Activated CD4-positive, alpha-beta memory T cell treated with anti-CD3 and anti-CD28 coated beads, Interleukin-2, amount 10 ng/mL, durations not matched to agents 7 days and 5 days (primary cell): ENCODE results near the gene SPA17. TPM values are rescaled to one million over a fixed set of nuclear protein-coding genes. Genes with fewer than 3 reads are reported as not detected.

Experiments used
- CTCF ChIA-PET: fragments of 350-600 bp; sonication (Branson Sonifier 250); formaldehyde crosslinking; loops from one replicate; lab custom pipeline; 2021; ENCODE audit warnings: antibody characterized with exemption, inconsistent platforms; lab: Charles Lee
- POLR2A ChIA-PET: fragments of 350-600 bp; sonication (Branson Sonifier 250); formaldehyde crosslinking; loops from one replicate; lab custom pipeline; 2021; ENCODE audit warnings: antibody characterized with exemption; lab: Charles Lee
- DNase-seq: peaks from one replicate; pipeline ENCODE4 v3.0.0-alpha.2; 2020
- H3K27ac Mint-ChIP-seq: one replicate; pipeline ENCODE4 v1.8.0; 2021; ENCODE audit warnings: mild to moderate bottlenecking, mixed read lengths
- H3K27me3 Mint-ChIP-seq: one replicate; pipeline ENCODE4 v1.8.0; 2021; ENCODE audit warnings: mixed read lengths
- H3K36me3 Mint-ChIP-seq: one replicate; pipeline ENCODE4 v1.8.0; 2021; ENCODE audit warnings: low read depth, mixed read lengths
- H3K4me1 Mint-ChIP-seq: one replicate; pipeline ENCODE4 v1.8.0; 2021; ENCODE audit warnings: mixed read lengths
- H3K4me3 Mint-ChIP-seq: one replicate; pipeline ENCODE4 v1.8.0; 2021; ENCODE audit warnings: mild to moderate bottlenecking, mixed read lengths
- H3K9me3 Mint-ChIP-seq: one replicate; pipeline ENCODE4 v1.8.0; 2021; ENCODE audit warnings: mixed read lengths
- total RNA-seq, 2 experiments: library from RNA; stranded (reverse); gene quantifications; one replicate each; pipeline ENCODE4 v1.2.3, GENCODE V29; 2021

Gene SPA17
- total RNA-seq, 2 experiments from 2014 or later, result 3.4 to 3.8 TPM

DNA sequence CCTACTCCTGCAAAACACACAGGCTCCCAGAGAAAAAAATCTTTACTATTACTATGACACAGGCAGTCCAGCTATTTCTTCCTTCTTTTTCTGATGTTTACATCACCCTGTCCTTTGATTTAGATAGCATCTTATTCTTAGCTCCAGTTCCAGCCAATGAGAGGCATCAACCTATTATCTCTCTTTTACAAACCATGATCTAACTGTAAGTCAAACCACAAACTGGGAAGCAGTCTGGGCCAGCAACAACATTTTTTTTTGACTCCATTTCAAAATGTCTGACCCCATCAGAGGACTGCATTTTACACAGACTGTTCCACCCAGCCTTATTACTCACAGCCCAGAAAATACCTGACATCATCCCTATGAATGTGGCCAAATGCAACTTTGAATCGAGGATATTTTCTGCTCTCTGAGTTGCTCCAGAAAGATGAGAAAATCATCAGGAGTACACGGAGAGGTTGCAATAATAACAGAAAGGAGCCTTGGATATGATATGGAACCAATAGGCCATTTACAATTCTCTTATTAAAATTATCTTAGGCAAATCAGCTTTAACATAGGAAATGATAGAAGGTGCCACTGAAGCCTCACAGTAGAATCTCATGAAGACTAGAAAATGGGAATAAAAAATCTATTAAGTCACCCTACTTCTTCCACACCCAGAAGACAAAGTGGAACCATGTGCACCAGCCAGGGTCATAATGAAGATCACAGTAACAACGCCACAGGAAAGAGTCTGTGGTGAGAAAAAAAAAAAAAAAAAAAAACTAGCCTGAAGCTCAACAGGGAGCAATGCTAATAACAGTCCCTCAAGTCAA lies 29.9 kb upstream of the SPA17 start:
- DNase-seq, result no peak
- H3K4me3 Mint-ChIP-seq, result no peak overlapping the region
- H3K36me3 Mint-ChIP-seq, result no peaks in the 10 kb centered on the region
- CTCF ChIA-PET, result interaction anchor here (0.6 to 5.2 kb wide), 15 partner anchors 13 to 233 kb away, joined by 3 to 30 read pairs (median 4); partner anchors contain the start of gene ESAM
- H3K4me1 Mint-ChIP-seq, result no peaks in the 10 kb centered on the region
- no peaks in the 10 kb centered on the region for H3K27me3 Mint-ChIP-seq
- H3K27ac Mint-ChIP-seq, result no peak overlapping the region
- H3K9me3 Mint-ChIP-seq, result no peaks in the 10 kb centered on the region
- POLR2A ChIA-PET, result interaction anchor here (2.1 kb wide), 1 partner anchor 21 kb away, joined by 5 read pairs; the partner anchor contains the start of gene TBRG1

- ChIA-PET POLR2A (no interaction called here), CTCF (interaction anchor here (0.6 to 5.2 kb wide), 13 partner anchors 12 to 193 kb away, joined by 3 to 30 read pairs (median 4); partner anchors contain the start of genes ESAM and TBRG1)
- Mint-ChIP-seq H3K36me3 (no peaks in the 10 kb centered on the region), H3K4me1 (no peaks in the 10 kb centered on the region), H3K4me3 (no peak overlapping the region), H3K27ac (no peak overlapping the region), H3K27me3 (no peaks in the 10 kb centered on the region), H3K9me3 (no peaks in the 10 kb centered on the region)
- DNase-seq, result peak; percentile 22
Observed at GRCh38 chr11:124644426-124645280, 29.1 kb upstream of the SPA17 start.

GRCh38 chr11:124646148-124646547 lies 27.6 kb upstream of the SPA17 start:
- CTCF ChIA-PET, result interaction anchor here (1.0 kb wide), 1 partner anchor 23 kb away, joined by 3 read pairs; no protein-coding TSS in a partner anchor
- Mint-ChIP-seq H3K9me3 (no peaks in the 10 kb centered on the region), H3K27me3 (no peaks in the 10 kb centered on the region), H3K27ac (no peak overlapping the region), H3K36me3 (no peaks in the 10 kb centered on the region), H3K4me1 (no peaks in the 10 kb centered on the region), H3K4me3 (no peak overlapping the region)
- no peak for DNase-seq
- POLR2A ChIA-PET, result no interaction called here

GRCh38 chr11:124648610-124649009 lies 25.1 kb upstream of the SPA17 start:
- no peaks in the 10 kb centered on the region for H3K36me3 Mint-ChIP-seq
- POLR2A ChIA-PET, result no interaction called here
- CTCF ChIA-PET, result interaction anchor here (1.1 kb wide), 1 partner anchor 228 kb away, joined by 3 read pairs; no protein-coding TSS in a partner anchor
- H3K4me3 Mint-ChIP-seq, result no peak overlapping the region
- no peaks in the 10 kb centered on the region for H3K4me1 Mint-ChIP-seq
- H3K9me3 Mint-ChIP-seq, result no peaks in the 10 kb centered on the region
- no peak overlapping the region for H3K27ac Mint-ChIP-seq
- H3K27me3 Mint-ChIP-seq, result no peaks in the 10 kb centered on the region
- no peak for DNase-seq

GRCh38 chr11:124656774-124657630 lies 16.7 kb upstream of the SPA17 start:
- Mint-ChIP-seq H3K27ac (no peak overlapping the region), H3K4me3 (no peak overlapping the region), H3K9me3 (no peaks in the 10 kb centered on the region), H3K4me1 (no peaks in the 10 kb centered on the region), H3K27me3 (no peaks in the 10 kb centered on the region), H3K36me3 (no peaks in the 10 kb centered on the region)
- CTCF ChIA-PET, result interaction anchor here (1.1 kb wide), 1 partner anchor 13 kb away, joined by 3 read pairs; no protein-coding TSS in a partner anchor
- POLR2A ChIA-PET, result no interaction called here
- DNase-seq, result no peak

DNA sequence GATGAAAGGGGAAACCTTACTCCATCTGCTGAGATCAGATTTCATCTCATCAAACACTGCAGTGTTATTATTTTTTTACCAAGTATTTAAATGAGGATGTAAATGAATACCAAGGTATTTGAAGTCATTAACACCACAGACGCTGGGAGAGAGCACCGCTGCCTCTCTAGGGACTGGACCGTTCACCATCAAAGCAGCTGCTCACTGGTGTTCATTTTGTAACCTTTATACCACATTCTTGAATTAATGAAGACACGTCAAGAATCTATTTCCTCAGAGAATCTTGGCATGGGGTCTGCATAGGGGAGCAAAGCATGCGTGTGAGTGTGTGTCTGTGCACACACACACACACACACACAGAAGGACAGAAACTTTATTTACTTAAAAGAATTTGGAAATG lies 15.8 kb upstream of the SPA17 start:
- CTCF ChIA-PET, result no interaction called here

DNA sequence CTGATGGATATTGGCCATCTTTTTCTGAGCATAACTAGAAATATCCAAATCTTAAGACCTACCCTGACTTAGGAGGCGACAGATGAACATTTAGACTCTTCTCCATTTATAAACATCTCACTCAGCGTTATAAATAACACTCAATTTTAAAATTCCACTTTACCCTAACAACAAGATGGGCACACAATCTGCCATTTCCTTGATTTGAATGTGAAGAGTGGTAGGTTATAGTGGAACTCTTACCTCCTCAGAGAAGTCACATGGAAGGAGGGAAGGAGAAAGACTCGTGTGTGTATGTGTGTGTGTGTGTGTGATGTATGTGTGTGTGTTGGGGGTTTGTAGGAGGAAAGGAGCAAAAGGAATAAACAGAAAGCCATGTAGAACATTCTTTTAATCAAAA lies 15.2 kb upstream of the SPA17 start:
- no peak for DNase-seq
- Mint-ChIP-seq H3K4me1 (no peaks in the 10 kb centered on the region), H3K4me3 (no peak overlapping the region), H3K36me3 (no peaks in the 10 kb centered on the region), H3K27me3 (no peaks in the 10 kb centered on the region), H3K27ac (no peak overlapping the region), H3K9me3 (no peaks in the 10 kb centered on the region)
- POLR2A ChIA-PET, result no interaction called here
- CTCF ChIA-PET, result no interaction called here

More for the DNA sequence above, 15.8 kb upstream of the SPA17 start:
- Mint-ChIP-seq H3K36me3 (no peaks in the 10 kb centered on the region), H3K27me3 (no peaks in the 10 kb centered on the region), H3K4me3 (no peak overlapping the region), H3K27ac (no peak overlapping the region), H3K4me1 (no peaks in the 10 kb centered on the region), H3K9me3 (no peaks in the 10 kb centered on the region)
- DNase-seq, result no peak
- POLR2A ChIA-PET, result no interaction called here

- Mint-ChIP-seq H3K4me3 (no peak overlapping the region), H3K27ac (no peak overlapping the region), H3K9me3 (no peaks in the 10 kb centered on the region), H3K4me1 (no peaks in the 10 kb centered on the region), H3K27me3 (no peaks in the 10 kb centered on the region), H3K36me3 (no peaks in the 10 kb centered on the region)
- POLR2A ChIA-PET, result no interaction called here
- DNase-seq, result no peak
- CTCF ChIA-PET, result no interaction called here
Observed at GRCh38 chr11:124658986-124659385, 14.7 kb upstream of the SPA17 start.

DNA sequence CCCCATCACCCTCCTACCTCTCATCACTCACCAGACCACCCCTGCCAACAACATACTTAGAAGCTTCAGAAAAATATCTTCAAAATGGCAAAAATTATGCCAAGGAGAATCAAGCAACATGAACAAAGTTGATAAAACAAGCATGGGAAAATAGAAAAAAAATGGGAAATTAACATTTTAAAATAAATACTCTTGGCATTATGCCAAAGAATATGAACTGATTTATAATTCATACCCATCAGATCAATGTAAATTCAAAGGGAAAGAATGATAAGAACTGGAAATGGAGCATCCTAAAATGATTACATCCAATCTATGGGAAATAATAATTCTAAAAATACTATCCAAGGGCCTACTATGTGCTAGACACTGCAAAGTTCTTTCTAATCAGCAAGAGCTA lies 12.2 kb upstream of the SPA17 start:
- H3K4me1 Mint-ChIP-seq, result no peaks in the 10 kb centered on the region
- H3K36me3 Mint-ChIP-seq, result no peaks in the 10 kb centered on the region
- H3K9me3 Mint-ChIP-seq, result no peaks in the 10 kb centered on the region
- DNase-seq, result no peak
- H3K27ac Mint-ChIP-seq, result no peak overlapping the region
- H3K27me3 Mint-ChIP-seq, result no peaks in the 10 kb centered on the region
- no peak overlapping the region for H3K4me3 Mint-ChIP-seq
- POLR2A ChIA-PET, result no interaction called here
- CTCF ChIA-PET, result interaction anchor here (1.1 to 1.5 kb wide), 2 partner anchors 175 to 215 kb away, joined by 3 to 5 read pairs; no protein-coding TSS in a partner anchor

DNA sequence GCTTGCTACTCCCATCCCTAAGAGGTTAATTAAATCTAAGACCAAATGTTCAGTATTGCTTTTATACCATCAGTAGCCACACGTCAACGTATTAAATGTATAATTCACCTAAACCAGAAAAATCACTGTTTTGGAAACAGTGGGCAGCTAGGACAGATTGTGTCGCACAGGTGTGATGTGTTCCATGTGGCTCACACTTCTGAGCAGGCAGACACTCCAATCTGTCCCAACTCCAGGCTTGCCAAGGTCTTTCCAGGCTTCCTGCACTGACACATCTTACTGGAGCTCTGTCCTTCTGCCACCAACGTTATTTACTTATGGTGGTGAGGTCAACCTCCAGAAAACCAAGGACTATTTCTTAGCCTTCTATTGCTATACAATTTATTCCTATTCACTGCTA lies 11.6 kb upstream of the SPA17 start:
- no peak overlapping the region for H3K4me3 Mint-ChIP-seq
- H3K36me3 Mint-ChIP-seq, result no peaks in the 10 kb centered on the region
- POLR2A ChIA-PET, result no interaction called here
- H3K9me3 Mint-ChIP-seq, result no peaks in the 10 kb centered on the region
- no peaks in the 10 kb centered on the region for H3K4me1 Mint-ChIP-seq
- no peaks in the 10 kb centered on the region for H3K27me3 Mint-ChIP-seq
- H3K27ac Mint-ChIP-seq, result no peak overlapping the region
- CTCF ChIA-PET, result interaction anchor here (1.5 kb wide), 1 partner anchor 174 kb away, joined by 5 read pairs; no protein-coding TSS in a partner anchor
- no peak for DNase-seq

DNA sequence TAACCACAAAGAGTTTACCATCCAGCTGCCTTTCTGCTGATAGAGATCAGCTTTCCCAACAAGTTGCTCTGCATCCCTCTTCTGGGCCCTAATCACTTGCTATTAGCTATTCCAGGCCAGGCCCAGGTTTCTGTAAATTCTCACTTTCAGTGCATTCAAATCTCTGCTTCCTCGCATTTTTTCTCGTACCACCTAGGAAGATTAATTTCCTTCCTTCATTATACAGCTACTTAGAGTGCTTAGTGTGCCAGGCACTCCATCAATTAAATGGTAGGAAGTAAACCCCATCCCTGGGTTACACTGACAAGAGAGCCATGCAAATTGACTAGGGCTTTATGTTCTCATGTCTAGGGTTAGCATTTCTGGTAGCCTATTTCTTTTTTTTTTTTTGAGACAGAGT lies 9.8 kb upstream of the SPA17 start:
- H3K27ac Mint-ChIP-seq, result no peak overlapping the region
- ChIA-PET POLR2A (no interaction called here), CTCF (interaction anchor here (1.0 to 1.8 kb wide), 5 partner anchors 20 to 173 kb away, joined by 3 to 11 read pairs (median 5); no protein-coding TSS in a partner anchor)
- DNase-seq, result no peak
- H3K4me1 Mint-ChIP-seq, result no peaks in the 10 kb centered on the region
- H3K9me3 Mint-ChIP-seq, result no peaks in the 10 kb centered on the region
- no peaks in the 10 kb centered on the region for H3K27me3 Mint-ChIP-seq
- H3K36me3 Mint-ChIP-seq, result no peaks in the 10 kb centered on the region
- no peak overlapping the region for H3K4me3 Mint-ChIP-seq

- ChIA-PET POLR2A (no interaction called here), CTCF (interaction anchor here (1.0 kb wide), 1 partner anchor 95 kb away, joined by 3 read pairs; no protein-coding TSS in a partner anchor)
- Mint-ChIP-seq H3K27ac (no peak overlapping the region), H3K36me3 (peaks cover 3% of the 10 kb centered on the region), H3K9me3 (peaks cover 3% of the 10 kb centered on the region), H3K27me3 (no peaks in the 10 kb centered on the region), H3K4me3 (no peak overlapping the region), H3K4me1 (peaks cover 16% of the 10 kb centered on the region)
- no peak for DNase-seq
Observed at GRCh38 chr11:124667601-124668000, 6.1 kb upstream of the SPA17 start.
